Mucosa of gallbladder (tissue), 1 donor: ENCODE data around the gene MEIKIN. TPM values are rescaled to one million over a fixed set of nuclear protein-coding genes. Genes with fewer than 3 reads are reported as not detected.

Source experiments
- DNase-seq: peaks from one replicate; pipeline ENCODE4 v3.0.0-alpha.2; 2020; ENCODE audit warnings: low spot score
- total RNA-seq: library from RNA; stranded (reverse); gene quantifications from one replicate; pipeline ENCODE4 v1.2.1, GENCODE V29; 2021
- donor health status: DM: no; HTN: no; CAD: no.

The MEIKIN gene
- total RNA-seq, 1 donor from 2014 or later, result not detected

- no peak for DNase-seq
Measured at GRCh38 chr5:131769961-131770360, 175.5 kb downstream of the MEIKIN start.

- DNase-seq, result no peak
Measured at GRCh38 chr5:131769336-131769735, 176.1 kb downstream of the MEIKIN start.

- no peak for DNase-seq
Measured at GRCh38 chr5:131767891-131768290, 177.6 kb downstream of the MEIKIN start.

- no peak for DNase-seq
Measured at GRCh38 chr5:131766689-131767088, 178.8 kb downstream of the MEIKIN start.

GRCh38 chr5:131765261-131765660 lies 180.2 kb downstream of the MEIKIN start:
- no peak for DNase-seq

- no peak for DNase-seq
Measured at GRCh38 chr5:131763968-131764367, 181.5 kb downstream of the MEIKIN start.

- DNase-seq, result no peak
Measured at GRCh38 chr5:131760793-131761192, 184.7 kb downstream of the MEIKIN start.

GRCh38 chr5:131759704-131760103 lies 185.8 kb downstream of the MEIKIN start:
- DNase-seq, result no peak

GRCh38 chr5:131758520-131758900 lies 187.0 kb downstream of the MEIKIN start:
- no peak for DNase-seq

GRCh38 chr5:131757830-131758519 lies 187.5 kb downstream of the MEIKIN start:
- no peak for DNase-seq

Other genes with a start within 250 kb of the MEIKIN start
- gene FNIP1, start 148.6 kb downstream of the MEIKIN start, total RNA-seq, result 36.1 TPM
- gene ACSL6, start 66.0 kb upstream of the MEIKIN start, total RNA-seq, result 1.5 TPM
- gene IL3, start 115.0 kb upstream of the MEIKIN start, total RNA-seq, result not detected
- not detected for gene CSF2, start 128.1 kb upstream of the MEIKIN start, total RNA-seq